GM19043 (cell line): Measurements from ENCODE around the gene BAG3.
"Not testable (repeated sequence)": the region's sequence is repeated elsewhere in the genome, so short reads cannot be mapped to it uniquely, and the experiment has no call there.

Experiments
- ATAC-seq: cut with Tn5 transposase; IDR thresholded peaks from one replicate; pipeline ENCODE4 v1.9.1; 2021; ENCODE audit warnings: low read depth; ENCODE audit not compliant: unreplicated experiment

Gene BAG3

DNA sequence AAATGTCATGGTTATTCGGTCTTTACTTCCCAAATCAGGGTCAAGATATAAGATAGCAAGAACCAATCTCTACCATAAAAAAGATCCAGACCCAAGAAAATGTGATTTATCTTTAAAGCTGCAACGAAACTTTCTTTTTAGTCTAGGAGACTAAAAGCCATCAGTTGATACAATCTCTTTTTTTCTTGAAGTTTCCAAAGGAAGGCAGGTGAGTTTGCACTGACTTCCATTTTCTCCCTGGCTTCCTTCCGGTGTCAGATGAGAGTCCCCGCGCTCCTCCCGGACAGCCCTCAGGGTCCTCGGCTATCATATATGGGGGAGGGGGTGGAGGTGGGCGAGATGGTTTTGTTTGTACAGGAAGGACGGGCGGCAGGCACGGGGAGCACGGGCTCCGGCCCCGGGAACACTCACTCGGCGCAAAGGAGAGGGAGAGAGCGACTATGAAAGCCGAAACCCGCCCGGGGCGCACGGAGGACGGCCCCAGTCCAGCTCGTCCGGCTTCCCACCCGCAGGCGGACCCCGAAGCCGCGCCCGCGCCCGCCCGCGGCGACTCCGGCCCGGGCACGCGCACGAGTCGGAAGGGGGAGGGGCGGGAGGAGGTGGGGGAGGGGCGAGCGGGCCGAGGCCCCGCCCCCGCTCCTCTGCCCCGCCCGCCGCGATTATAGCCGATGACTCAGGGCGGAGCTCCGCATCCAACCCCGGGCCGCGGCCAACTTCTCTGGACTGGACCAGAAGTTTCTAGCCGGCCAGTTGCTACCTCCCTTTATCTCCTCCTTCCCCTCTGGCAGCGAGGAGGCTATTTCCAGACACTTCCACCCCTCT, at the start of gene BAG3:
TSS of gene BAG3 (plus strand) at position 689 of the 822 bp plus-strand sequence. CDS start 296 bp downstream, outside the sequence.
- ATAC-seq: peak; percentile 72

- ATAC-seq: no peak
These were observed 48.7 kb upstream of the BAG3 start for GRCh38 chr10:119602241-119603095.

DNA sequence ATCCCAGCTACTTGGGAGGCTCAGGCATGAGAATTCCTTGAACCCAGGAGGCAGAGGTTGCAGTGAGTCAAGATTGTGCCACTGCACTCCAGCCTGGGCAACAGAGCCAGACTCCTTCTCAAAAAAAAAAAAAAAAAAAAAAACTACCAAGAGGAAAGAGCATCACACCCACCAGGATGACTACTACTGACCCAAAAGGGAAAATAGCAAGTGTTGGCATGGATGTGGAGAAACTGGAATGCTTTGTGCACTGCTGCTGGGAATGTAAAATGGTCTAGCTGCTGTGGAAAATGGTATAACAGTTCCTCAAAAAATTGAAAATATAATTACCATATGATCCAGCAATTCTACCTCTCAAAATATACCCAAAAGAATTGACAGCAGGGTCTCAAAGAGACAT, 46.7 kb upstream of the BAG3 start:
- ATAC-seq: no peak

DNA sequence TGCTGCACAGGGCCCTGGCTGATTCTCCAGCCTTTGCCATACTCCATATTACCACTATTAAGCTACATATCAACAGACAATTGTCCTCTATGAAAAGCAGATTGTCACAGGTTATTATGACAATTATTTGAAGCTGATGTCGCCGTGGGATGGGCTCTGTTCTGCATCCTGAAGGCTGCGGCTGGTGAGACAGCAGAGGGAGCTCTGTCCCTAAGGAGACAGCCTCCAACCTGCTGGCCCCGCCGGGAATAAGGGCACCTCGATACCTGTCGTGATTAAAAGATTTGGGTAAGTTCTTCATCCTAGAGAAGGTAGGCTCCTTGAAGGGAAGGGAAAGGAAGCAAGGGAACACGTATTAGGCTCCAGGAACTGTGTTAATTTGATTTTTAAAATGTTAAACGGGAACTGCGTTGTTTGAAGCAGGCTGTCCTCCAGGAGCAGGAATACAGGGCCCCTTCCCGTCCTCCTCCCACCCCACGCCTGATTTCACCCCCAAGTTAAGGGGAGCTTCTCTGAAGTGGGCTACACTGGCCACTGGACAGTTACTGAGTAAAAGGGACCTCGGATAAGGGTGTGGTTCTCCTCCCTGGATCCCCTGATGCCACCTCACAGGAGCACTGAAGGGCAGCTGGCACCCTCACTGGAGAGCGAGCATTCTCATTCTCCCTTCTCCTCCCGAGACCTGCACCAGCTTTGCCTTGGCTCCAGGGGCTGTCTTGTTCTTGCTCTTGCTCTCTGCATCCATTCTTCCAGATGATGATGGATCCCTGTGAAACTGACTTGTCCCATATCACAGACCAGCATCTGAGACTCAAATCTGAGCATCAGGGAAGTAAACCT, 42.6 kb upstream of the BAG3 start:
- no peak for ATAC-seq

DNA sequence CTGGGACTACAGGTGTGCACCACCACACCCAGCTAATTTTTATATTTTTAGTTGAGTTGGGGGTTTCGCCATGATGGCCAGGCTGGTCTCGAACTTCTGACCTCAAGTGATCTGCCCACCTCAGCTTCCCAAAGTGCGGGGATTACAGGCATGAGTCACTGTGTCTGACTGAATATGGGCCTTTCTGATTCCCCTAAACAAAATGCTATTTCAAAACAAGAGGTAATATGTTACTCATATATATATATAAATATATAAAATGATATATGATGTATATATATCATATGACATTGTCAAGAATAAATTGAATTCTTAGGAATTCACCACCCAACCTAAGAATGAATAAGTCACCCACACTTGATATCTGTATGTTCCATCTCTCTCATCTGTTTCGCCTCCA, 41.7 kb upstream of the BAG3 start:
- ATAC-seq: no peak

GRCh38 chr10:119611433-119611832, 39.7 kb upstream of the BAG3 start:
- no peak for ATAC-seq

- no peak for ATAC-seq
These were observed 37.4 kb upstream of the BAG3 start for GRCh38 chr10:119613741-119614140.

DNA sequence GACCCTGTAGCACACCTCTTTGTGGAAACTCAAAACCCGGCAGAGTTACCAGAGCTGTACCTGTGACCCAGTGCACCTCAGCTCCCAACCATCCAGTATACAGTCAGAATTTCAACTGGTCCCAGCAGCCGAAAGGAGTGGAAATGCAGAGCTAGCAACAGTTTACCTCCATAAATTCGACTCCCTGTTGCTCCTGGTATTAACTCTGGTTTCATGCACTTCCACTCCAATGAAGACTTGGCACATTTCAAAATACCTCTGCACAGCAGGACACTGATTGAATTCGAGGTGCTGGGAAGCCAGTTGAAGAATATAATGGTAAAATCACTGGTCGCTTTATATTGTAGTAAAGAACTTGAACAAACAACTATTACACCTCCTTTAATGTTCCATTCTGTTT, 36.5 kb upstream of the BAG3 start:
- no peak for ATAC-seq

DNA sequence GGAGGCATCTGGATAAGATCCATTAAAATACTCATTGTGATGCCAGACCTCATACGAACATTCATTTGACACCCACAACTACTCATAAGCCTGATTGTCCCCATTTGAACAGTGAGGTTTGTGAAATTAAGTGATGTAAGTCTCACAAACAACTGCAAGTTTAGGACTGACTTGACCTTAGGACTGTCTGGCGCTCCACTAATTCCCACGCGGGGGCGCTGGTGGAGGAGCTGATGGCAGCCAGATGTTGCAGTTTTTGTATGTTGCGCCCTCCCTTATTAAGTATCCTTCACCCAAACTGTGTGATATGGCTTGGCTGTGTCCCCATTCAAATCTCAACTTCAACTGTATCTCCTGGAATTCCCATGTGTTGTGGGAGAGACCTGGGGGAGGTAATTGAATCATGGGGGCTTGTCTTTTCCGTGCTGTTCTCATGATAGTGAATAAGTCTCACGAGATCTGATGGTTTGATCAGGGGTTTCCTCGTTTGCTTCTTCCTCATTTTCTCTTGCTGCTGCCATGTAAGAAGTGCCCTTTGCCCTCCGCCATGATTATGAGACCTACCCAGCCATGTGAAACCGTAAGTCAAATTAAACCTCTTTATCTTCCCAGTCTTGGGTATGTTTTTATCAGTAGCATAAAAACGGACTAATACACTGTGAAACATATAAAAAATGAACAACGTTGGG, 34.2 kb upstream of the BAG3 start:
- no peak for ATAC-seq

DNA sequence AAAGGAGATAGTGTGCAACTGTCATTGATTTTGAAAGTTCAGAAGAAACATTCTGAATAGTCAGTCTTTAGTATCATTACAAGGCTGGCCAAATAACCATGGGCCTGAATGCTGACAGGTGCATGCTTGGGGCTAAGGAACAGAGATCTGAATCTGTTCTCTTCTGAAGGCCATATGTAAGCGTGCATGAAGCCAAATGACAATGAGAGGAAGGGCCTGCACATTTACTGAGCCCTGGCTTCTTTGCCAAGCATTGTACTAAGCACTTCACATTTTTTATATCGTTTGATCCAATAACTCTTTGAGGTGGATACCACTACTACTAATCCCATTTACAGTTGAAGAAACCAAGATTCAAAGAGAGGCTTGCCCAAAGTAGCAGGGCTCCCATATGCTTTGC, 32.0 kb upstream of the BAG3 start:
- no peak for ATAC-seq

DNA sequence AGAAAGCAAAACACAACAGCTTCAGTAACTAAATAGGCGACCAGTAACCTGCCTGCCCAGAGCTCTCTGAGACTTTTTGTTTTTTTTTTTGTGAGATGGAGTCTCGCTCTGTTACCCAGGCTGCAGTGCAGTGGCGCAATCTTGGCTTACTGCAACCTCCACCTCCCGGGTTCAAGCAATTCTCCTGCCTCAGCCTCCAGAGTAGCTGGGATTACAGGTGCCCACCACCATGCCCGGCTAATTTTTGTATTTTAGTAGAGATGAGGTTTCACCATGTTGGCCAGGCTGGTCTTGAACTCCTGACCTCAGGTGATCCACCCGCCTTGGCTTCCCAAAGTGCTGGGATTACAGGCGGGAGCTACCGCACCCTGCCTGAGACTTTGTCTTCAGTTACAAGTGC, 31.4 kb upstream of the BAG3 start:
- not testable (repeated sequence) for ATAC-seq

GRCh38 chr10:119620241-119621077, 30.7 kb upstream of the BAG3 start:
- ATAC-seq: no peak

- no peak for ATAC-seq
These were observed 30.1 kb upstream of the BAG3 start for GRCh38 chr10:119621078-119621384.

GRCh38 chr10:119625570-119626280, 25.5 kb upstream of the BAG3 start:
- ATAC-seq: no peak

DNA sequence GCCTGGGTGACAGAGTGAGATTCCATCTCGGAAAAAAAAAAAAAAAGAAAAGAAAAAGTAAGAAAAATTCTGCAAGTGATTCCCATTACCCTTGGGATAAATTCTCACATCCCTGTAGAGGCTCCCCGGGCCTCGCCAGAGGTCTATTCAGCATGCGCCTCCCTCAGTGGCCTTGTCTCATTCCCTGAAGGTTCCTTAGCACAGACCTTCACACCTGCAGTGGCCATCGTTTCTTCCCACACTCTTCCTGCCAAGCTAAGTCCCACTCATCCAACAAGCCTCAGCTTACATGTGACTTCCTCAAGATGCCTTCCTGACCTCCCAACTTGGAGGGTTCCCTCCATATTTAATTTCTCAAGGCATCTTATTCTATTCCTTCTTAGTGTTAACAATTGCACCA, 20.9 kb upstream of the BAG3 start:
- ATAC-seq: no peak

DNA sequence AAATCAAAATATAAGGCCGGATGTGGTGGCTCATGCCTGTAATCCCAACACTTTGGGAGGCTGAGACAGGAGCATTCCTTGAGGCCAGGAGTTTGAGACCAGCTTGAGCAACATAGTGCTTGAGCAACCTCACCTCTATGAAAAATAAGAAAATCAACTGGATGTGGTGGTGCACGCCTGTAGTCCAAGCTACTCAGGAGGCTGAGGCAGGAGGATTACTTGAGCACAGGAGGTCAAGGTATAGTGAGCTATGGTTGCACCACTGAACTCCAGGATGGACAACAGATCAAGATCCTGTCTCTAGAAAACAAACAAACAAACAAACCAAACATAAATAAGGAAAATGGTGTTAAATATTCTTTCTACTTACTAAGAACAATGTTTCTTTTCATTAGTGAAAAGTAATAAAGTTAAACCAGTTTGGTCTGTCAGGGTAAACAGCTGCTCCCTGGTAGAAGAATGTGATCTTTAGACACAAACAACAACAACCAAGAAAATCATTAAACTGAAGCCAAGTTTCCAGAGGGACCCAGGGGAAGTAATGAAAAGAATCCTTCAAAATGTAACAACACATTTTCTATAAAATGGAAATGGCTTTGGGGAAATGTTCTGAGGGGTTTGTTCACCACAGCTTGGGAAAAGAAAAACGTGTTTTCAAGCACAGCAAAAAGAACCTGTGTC, 17.5 kb upstream of the BAG3 start:
- ATAC-seq: no peak

DNA sequence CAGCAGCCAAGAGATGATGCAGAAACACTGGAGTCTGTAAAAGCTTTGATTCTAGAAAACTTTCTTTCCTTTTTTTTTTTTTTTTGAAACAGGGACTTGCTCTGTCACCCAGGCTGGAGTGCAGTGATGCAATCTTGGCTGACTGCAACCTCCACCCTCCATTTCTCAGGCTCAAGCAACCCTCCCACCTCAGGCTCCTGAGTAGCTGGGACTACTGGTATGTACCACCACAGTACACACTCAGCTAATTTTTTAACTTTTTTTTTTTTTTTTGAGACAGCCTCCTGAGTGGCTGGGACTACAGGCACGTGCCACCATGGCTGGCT, 17.0 kb upstream of the BAG3 start:
- no peak for ATAC-seq

DNA sequence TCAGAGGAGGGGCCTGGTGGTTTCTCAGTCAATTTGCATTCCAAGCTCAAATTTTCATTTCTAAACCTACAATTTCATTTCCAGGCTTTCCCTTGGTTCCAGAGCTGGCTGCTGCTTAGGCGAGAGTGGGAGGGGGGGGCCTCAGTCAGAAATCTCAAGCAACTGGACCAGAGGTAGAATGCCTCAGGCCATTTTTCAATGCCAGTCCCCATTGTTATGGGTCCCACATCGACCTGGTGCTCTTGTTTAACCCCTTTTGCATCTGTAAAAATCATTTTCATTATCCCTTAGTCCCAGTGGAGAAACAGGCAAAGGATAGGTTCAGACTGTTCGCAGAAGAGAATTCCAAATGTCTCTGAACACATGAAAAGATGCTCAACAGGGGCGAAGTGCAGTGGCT, 13.5 kb upstream of the BAG3 start:
- no peak for ATAC-seq

DNA sequence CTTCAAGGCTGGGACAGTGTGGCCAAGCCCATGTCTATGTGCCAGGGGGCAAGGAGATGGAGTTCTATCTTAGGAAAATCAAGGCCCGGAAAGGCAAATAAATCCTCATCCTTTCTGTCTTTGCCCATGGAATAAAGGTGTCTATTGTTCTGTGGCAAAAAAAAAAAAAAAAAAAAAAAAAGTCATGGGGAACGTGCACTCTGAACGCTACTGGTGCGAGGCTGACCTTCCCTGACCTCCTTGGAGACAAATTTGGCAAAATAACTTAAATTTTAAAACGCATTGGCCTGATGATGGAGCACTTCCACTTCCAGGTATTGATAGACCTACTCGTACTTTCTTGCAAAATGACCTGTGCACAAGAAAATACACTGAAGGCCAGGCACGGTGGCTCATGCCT, 12.2 kb upstream of the BAG3 start:
- no peak for ATAC-seq
